Hepatocyte (in vitro differentiated cells): ENCODE results near the gene MYO5A. TPM values are rescaled to one million over a fixed set of nuclear protein-coding genes. Genes with fewer than 3 reads are reported as not detected.

Experiments used
- DNase-seq: peaks from one replicate; pipeline ENCODE4 v3.0.0-alpha.2; 2016; ENCODE audit warnings: low spot score
- H2AFZ ChIP-seq: fragments of 200-600 bp; sonication (generic); 2 replicates; pipeline ENCODE4 v1.6.0; 2016; ENCODE audit warnings: antibody characterized with exemption, mild to moderate bottlenecking
- H3K27ac ChIP-seq: fragments of 200-600 bp; sonication (generic); 2 replicates; pipeline ENCODE4 v1.5.1; 2016; ENCODE audit warnings: mild to moderate bottlenecking
- H3K27me3 ChIP-seq: fragments of 200-600 bp; sonication (generic); 2 replicates; pipeline ENCODE4 v1.6.1; 2016
- H3K36me3 ChIP-seq: fragments of 200-600 bp; sonication (generic); replicated peaks from 2 replicates; pipeline ENCODE4 v1.5.1; 2016; ENCODE audit warnings: low read depth; ENCODE audit not compliant: insufficient read depth
- H3K4me1 ChIP-seq: fragments of 200-600 bp; sonication (generic); 2 replicates; pipeline ENCODE4 v1.5.1; 2016; ENCODE audit warnings: mild to moderate bottlenecking, moderate library complexity; ENCODE audit not compliant: insufficient read depth
- H3K4me2 ChIP-seq: fragments of 200-600 bp; sonication (generic); 2 replicates; pipeline ENCODE4 v1.6.0; 2016
- H3K4me3 ChIP-seq: fragments of 200-600 bp; sonication (generic); 2 replicates; pipeline ENCODE4 v1.5.1; 2016; ENCODE audit warnings: mild to moderate bottlenecking
- H3K79me2 ChIP-seq: fragments of 200-600 bp; sonication (generic); 2 replicates; pipeline ENCODE4 v1.6.0; 2017; ENCODE audit warnings: mild to moderate bottlenecking
- H3K9me2 ChIP-seq: fragments of 200-600 bp; sonication (generic); replicated peaks from 2 replicates; pipeline ENCODE4 v1.6.0; 2017; ENCODE audit warnings: mild to moderate bottlenecking; ENCODE audit not compliant: insufficient read depth
- H3K9me3 ChIP-seq: fragments of 200-600 bp; sonication (generic); 2 replicates; pipeline ENCODE4 v1.5.1; 2016; ENCODE audit warnings: low read depth, mild to moderate bottlenecking
- H4K20me1 ChIP-seq: fragments of 200-600 bp; sonication (generic); 2 replicates; pipeline ENCODE4 v1.6.0; 2016; ENCODE audit warnings: mild to moderate bottlenecking; ENCODE audit not compliant: insufficient read depth, poor library complexity, severe bottlenecking
- CTCF ChIP-seq: fragments of 200-600 bp; sonication (generic); IDR thresholded peaks from 2 replicates; pipeline ENCODE4 v1.5.1; 2016; ENCODE audit warnings: antibody characterized with exemption, mild to moderate bottlenecking; ENCODE audit not compliant: poor library complexity
- EZH2 ChIP-seq: fragments of 200-600 bp; sonication (generic); IDR thresholded peaks from 2 replicates; pipeline ENCODE4 v1.6.1; 2016; ENCODE audit warnings: antibody characterized with exemption, mild to moderate bottlenecking, borderline replicate concordance
- EZH2phosphoT487 ChIP-seq: fragments of 200-600 bp; sonication (generic); IDR thresholded peaks from one replicate; pipeline ENCODE4 v1.6.1; 2018; ENCODE audit warnings: antibody characterized with exemption, mild to moderate bottlenecking, low read depth, moderate library complexity; ENCODE audit not compliant: unreplicated experiment, severe bottlenecking
- WGBS: methylation state at CpG from one replicate; pipeline ENCODE4 v1.1.6; 2016; ENCODE audit warnings: low lambda C conversion rate; ENCODE audit errors: missing lambda C conversion rate; 5-methylcytosine and 5-hydroxymethylcytosine counted together
- polyA plus RNA-seq: library from polyadenylated mRNA; unstranded; fragments of >200 nt; fragmentation: Nextera tagmentation; extraction: Ambion mirVana; gene quantifications from 2 replicates; pipeline ENCODE4 v1.2.1, GENCODE V29; 2016
- total RNA-seq: library from RNA; depleted of rRNA; stranded (reverse); fragments of >200 nt; gene quantifications from 2 replicates; pipeline ENCODE4 v1.2.3, GENCODE V29; 2014

MYO5A gene
- total and polyA plus RNA-seq, 2 experiments from 2014 or later = 3.7 to 14.8 TPM

GRCh38 chr15:52563501-52564060 is 34.9 kb upstream of the MYO5A start:
- no peak overlapping the region for H3K4me2 ChIP-seq
- H2AFZ ChIP-seq = no peak overlapping the region
- TF ChIP-seq EZH2 (no peak), CTCF (no peak), EZH2phosphoT487 (no peak)
- peaks cover 88% of the 10 kb centered on the region for H4K20me1 ChIP-seq
- no peaks in the 10 kb centered on the region for H3K9me2 ChIP-seq
- no peaks in the 10 kb centered on the region for H3K9me3 ChIP-seq
- H3K27me3 ChIP-seq = no peaks in the 10 kb centered on the region
- peaks cover 22% of the 10 kb centered on the region for H3K4me1 ChIP-seq
- no peak overlapping the region for H3K27ac ChIP-seq
- H3K4me3 ChIP-seq = no peak overlapping the region
- H3K79me2 ChIP-seq = peaks cover 100% of the 10 kb centered on the region
- 90% methylated on average over 4 of the region's 4 CpGs for WGBS
- DNase-seq = no peak
- no peaks in the 10 kb centered on the region for H3K36me3 ChIP-seq

- H3K36me3 ChIP-seq = no peaks in the 10 kb centered on the region
- H3K27me3 ChIP-seq = no peaks in the 10 kb centered on the region
- WGBS = 80% methylated on average over 2 of the region's 2 CpGs
- TF ChIP-seq CTCF (no peak), EZH2phosphoT487 (no peak), EZH2 (no peak)
- no peak overlapping the region for H3K4me3 ChIP-seq
- no peaks in the 10 kb centered on the region for H3K9me2 ChIP-seq
- no peak overlapping the region for H3K4me2 ChIP-seq
- no peaks in the 10 kb centered on the region for H3K9me3 ChIP-seq
- peaks cover 84% of the 10 kb centered on the region for H4K20me1 ChIP-seq
- H2AFZ ChIP-seq = no peak overlapping the region
- peaks cover 2% of the 10 kb centered on the region for H3K4me1 ChIP-seq
- no peak for DNase-seq
- no peak overlapping the region for H3K27ac ChIP-seq
- H3K79me2 ChIP-seq = peaks cover 100% of the 10 kb centered on the region
These were observed 30.9 kb upstream of the MYO5A start for GRCh38 chr15:52559575-52559974.

- no peaks in the 10 kb centered on the region for H3K9me3 ChIP-seq
- WGBS = 78% methylated on average over 6 of the region's 6 CpGs
- TF ChIP-seq CTCF (no peak), EZH2 (no peak), EZH2phosphoT487 (no peak)
These were observed 30.3 kb upstream of the MYO5A start for GRCh38 chr15:52559022-52559421.

GRCh38 chr15:52558196-52558595 is 29.5 kb upstream of the MYO5A start:
- TF ChIP-seq EZH2phosphoT487 (no peak), EZH2 (no peak), CTCF (no peak)
- no peaks in the 10 kb centered on the region for H3K36me3 ChIP-seq
- H3K4me2 ChIP-seq = no peak overlapping the region
- H4K20me1 ChIP-seq = peaks cover 79% of the 10 kb centered on the region
- no peaks in the 10 kb centered on the region for H3K9me3 ChIP-seq
- no peak overlapping the region for H2AFZ ChIP-seq
- H3K27ac ChIP-seq = peak overlapping the region; percentile 44
- no peaks in the 10 kb centered on the region for H3K9me2 ChIP-seq
- DNase-seq = peak; percentile 19
- H3K27me3 ChIP-seq = no peaks in the 10 kb centered on the region
- no peak overlapping the region for H3K4me3 ChIP-seq
- no peaks in the 10 kb centered on the region for H3K4me1 ChIP-seq
- peaks cover 97% of the 10 kb centered on the region for H3K79me2 ChIP-seq
- 89% methylated on average over 5 of the region's 5 CpGs for WGBS

More at GRCh38 chr15:52559022-52559421, 30.3 kb upstream of the MYO5A start:
- Histone ChIP-seq H3K4me3 (no peak overlapping the region), H4K20me1 (peaks cover 79% of the 10 kb centered on the region), H3K27me3 (no peaks in the 10 kb centered on the region), H3K36me3 (no peaks in the 10 kb centered on the region), H3K9me2 (no peaks in the 10 kb centered on the region), H3K79me2 (peaks cover 99% of the 10 kb centered on the region), H3K27ac (no peak overlapping the region), H3K4me1 (no peaks in the 10 kb centered on the region), H2AFZ (no peak overlapping the region), H3K4me2 (no peak overlapping the region)
- DNase-seq = no peak
